ENCODE results near the gene WDR74.

WDR74 gene

DNA sequence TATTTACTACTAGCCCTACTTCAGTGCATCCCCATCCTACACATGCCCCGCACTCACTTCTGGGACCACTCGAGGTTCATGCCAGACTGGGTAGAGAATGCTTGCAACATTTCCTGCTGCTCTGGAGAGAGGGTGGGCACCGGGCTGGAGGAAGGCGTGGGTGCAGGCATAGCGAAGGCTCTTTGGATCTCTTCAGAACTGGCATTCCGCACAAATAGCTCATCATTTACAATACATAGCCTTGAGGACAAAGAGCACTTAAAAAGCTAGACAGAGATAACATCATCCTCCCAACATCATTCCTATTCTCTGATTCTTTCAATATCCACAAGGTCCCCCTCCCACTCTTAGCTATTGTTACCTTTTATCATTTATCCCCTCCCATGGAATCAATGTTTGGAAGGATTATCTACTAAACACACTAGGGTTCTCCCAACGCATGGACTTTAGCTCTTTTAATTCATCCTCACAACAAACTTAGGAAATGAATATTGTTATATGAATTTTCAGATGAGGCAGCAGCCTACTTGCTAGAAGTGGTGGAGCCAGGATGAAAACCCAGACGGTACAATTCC, 45.1 kb downstream of the WDR74 start:
- peaks cover 44 to 84% of the 10 kb centered on the region in 2 donors for H3K36me3 ChIP-seq (ENCODE audit: control insufficient read depth in 1 of 2, insufficient read depth in 2 of 2, low read length in 2 of 2)

DNA sequence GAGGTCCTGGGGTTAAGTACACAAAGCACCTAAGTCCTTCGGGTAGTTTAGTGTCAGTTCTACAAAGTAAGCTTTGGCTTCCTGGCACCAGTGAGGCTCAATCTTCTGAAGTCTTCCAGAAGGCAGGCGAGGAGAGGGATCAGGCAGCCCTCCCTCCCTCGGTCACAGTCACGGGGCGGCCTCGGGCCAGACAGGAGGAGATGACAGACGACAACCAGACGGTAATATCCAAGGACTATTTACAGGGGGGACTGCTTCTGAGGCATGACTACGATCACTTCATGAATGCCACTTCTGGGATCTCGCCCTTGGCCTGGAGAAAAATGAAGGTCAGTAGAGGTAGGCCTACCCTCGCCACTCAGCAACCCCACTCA, 47.2 kb downstream of the WDR74 start:
- Histone ChIP-seq H3K27me3 (ENCODE audit: control insufficient read depth in 1 of 2, insufficient read depth in 2 of 2, low read length in 2 of 2) (no peaks in the 10 kb centered on the region), H3K27ac (ENCODE audit: low read depth, low read length) (peak overlapping the region; percentile 13), H3K9ac (ENCODE audit: low read depth in 1 of 2, low read length in 2 of 2) (peak overlapping the region; percentile 3 to 28), H3K36me3 (ENCODE audit: control insufficient read depth in 1 of 2, insufficient read depth in 2 of 2, low read length in 2 of 2) (peaks cover 36 to 69% of the 10 kb centered on the region in 2 donors), H3K9me3 (ENCODE audit: control insufficient read depth in 1 of 2, low read length in 2 of 2) (no peaks in the 10 kb centered on the region), H3K4me3 (ENCODE audit: low read depth in 1 of 2, low read length in 2 of 2) (peak overlapping the region; percentile 1 to 16), H3K4me1 (ENCODE audit: control insufficient read depth in 1 of 2, insufficient read depth in 2 of 2, low read length in 2 of 2) (peaks cover 23 to 37% of the 10 kb centered on the region in 2 donors)

More for the DNA sequence above, 45.1 kb downstream of the WDR74 start:
- Histone ChIP-seq H3K27me3 (ENCODE audit: control insufficient read depth in 1 of 2, insufficient read depth in 2 of 2, low read length in 2 of 2) (no peaks in the 10 kb centered on the region), H3K9ac (ENCODE audit: low read depth in 1 of 2, low read length in 2 of 2) (no peak overlapping the region), H3K4me3 (ENCODE audit: low read depth in 1 of 2, low read length in 2 of 2) (no peak overlapping the region), H3K4me1 (ENCODE audit: control insufficient read depth in 1 of 2, insufficient read depth in 2 of 2, low read length in 2 of 2) (peaks cover 23 to 25% of the 10 kb centered on the region in 2 donors), H3K27ac (ENCODE audit: low read depth, low read length) (no peak overlapping the region), H3K9me3 (ENCODE audit: control insufficient read depth in 1 of 2, low read length in 2 of 2) (no peaks in the 10 kb centered on the region)

DNA sequence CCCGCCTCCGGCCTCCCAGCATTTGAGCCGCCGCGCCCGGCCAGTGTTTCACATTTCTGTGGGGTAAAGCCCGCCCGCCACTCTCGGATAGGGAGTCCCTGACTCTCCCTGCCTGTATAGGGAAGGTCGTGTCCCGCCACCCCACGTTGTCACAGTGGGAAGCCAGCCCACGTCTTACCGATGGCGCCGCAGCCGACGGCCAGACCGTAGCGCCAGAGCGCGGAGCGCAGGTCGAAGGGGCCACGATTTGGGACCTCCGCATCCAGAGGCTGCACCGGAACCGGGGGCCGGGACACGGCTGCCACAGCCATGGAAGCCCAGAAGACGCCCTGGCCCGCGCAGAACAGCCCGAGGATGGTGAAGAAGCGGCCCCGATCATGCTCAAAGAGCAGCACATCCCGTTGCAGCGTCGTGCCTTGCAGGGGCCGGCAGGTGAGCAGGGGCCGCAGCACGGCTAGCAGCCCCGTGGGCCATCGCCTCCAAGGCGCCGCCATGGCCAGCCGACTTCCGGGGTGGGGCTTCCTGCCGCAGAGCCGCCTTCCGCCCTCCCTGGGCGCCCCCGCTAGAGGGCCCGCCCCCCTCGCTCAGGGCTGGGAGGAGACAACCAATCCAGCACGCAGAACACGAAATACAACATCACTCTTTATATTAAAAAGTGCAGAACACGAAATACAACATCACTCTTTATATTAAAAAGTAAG, 47.7 kb downstream of the WDR74 start, which contains the start of gene TMEM223:
Gene TMEM223, minus strand, starts transcription at position 506 of the 701 bp plus-strand sequence. Its CDS starts 12 bp downstream, at position 494.
- Histone ChIP-seq H3K4me3 (ENCODE audit: low read depth in 1 of 2, low read length in 2 of 2) (peak within 1 kb of the TSS; percentile 88), H3K36me3 (ENCODE audit: control insufficient read depth in 1 of 2, insufficient read depth in 2 of 2, low read length in 2 of 2) (peaks cover 36 to 64% of the 10 kb centered on the region in 2 donors), H3K4me1 (ENCODE audit: control insufficient read depth in 1 of 2, insufficient read depth in 2 of 2, low read length in 2 of 2) (peaks cover 23 to 37% of the 10 kb centered on the region in 2 donors), H3K27ac (ENCODE audit: low read depth, low read length) (peak within 1 kb of the TSS; percentile 64), H3K9me3 (ENCODE audit: control insufficient read depth in 1 of 2, low read length in 2 of 2) (no peaks in the 10 kb centered on the region), H3K27me3 (ENCODE audit: control insufficient read depth in 1 of 2, insufficient read depth in 2 of 2, low read length in 2 of 2) (no peaks in the 10 kb centered on the region), H3K9ac (ENCODE audit: low read depth in 1 of 2, low read length in 2 of 2) (peak within 1 kb of the TSS; percentile 71 to 96)

DNA sequence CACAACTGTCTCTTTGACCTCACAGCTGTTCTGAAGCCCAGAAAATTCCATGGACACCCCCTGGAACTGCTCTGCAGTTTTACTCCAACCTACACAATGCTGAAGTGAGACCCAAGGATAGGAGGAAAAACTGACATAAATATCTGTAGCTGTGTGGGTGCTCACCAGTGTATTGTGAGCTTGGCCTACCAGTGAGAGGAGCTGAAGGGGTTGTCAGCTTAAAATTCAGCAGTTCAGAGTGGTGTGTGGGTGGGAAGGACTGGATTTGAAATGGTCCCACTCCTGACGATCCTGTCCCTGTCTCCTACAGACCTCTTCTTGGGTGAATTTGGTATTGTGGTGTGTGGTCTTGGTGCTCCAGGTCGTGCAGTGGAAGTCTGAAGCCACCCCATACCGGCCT, 49.8 kb downstream of the WDR74 start:
- no peak overlapping the region for H3K9ac ChIP-seq (ENCODE audit: low read depth in 1 of 2, low read length in 2 of 2)
- no peaks in the 10 kb centered on the region for H3K9me3 ChIP-seq (ENCODE audit: control insufficient read depth in 1 of 2, low read length in 2 of 2)
- no peak overlapping the region for H3K27ac ChIP-seq (ENCODE audit: low read depth, low read length)
- H3K27me3 ChIP-seq (ENCODE audit: control insufficient read depth in 1 of 2, insufficient read depth in 2 of 2, low read length in 2 of 2): no peaks in the 10 kb centered on the region
- peaks cover 19 to 43% of the 10 kb centered on the region in 2 donors for H3K36me3 ChIP-seq (ENCODE audit: control insufficient read depth in 1 of 2, insufficient read depth in 2 of 2, low read length in 2 of 2)
- peaks cover 30 to 45% of the 10 kb centered on the region in 2 donors for H3K4me1 ChIP-seq (ENCODE audit: control insufficient read depth in 1 of 2, insufficient read depth in 2 of 2, low read length in 2 of 2)
- no peak overlapping the region for H3K4me3 ChIP-seq (ENCODE audit: low read depth in 1 of 2, low read length in 2 of 2)

DNA sequence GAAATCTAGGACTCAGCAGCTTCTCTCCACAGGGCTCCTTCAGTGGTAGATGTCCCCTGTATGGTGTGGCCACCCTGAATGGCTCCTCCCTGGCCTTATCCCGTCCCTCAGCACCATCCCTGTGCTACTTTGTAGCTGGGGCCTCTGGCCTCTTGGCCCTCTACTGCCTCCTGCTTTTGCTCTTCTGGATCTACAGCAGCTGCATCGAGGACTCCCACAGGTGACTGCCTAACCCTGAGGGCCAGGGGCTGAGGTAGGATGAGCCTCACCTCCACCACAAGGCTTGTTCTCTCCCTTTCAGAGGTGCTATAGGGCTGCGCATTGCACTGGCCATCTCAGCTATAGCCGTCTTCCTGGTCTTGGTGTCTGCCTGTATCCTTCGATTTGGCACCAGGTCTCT, 50.4 kb downstream of the WDR74 start:
- Histone ChIP-seq H3K4me1 (ENCODE audit: control insufficient read depth in 1 of 2, insufficient read depth in 2 of 2, low read length in 2 of 2) (peaks cover 30 to 45% of the 10 kb centered on the region in 2 donors), H3K4me3 (ENCODE audit: low read depth in 1 of 2, low read length in 2 of 2) (no peak overlapping the region), H3K9ac (ENCODE audit: low read depth in 1 of 2, low read length in 2 of 2) (no peak overlapping the region), H3K27me3 (ENCODE audit: control insufficient read depth in 1 of 2, insufficient read depth in 2 of 2, low read length in 2 of 2) (no peaks in the 10 kb centered on the region), H3K36me3 (ENCODE audit: control insufficient read depth in 1 of 2, insufficient read depth in 2 of 2, low read length in 2 of 2) (peaks cover 13 to 37% of the 10 kb centered on the region in 2 donors), H3K9me3 (ENCODE audit: control insufficient read depth in 1 of 2, low read length in 2 of 2) (no peaks in the 10 kb centered on the region), H3K27ac (ENCODE audit: low read depth, low read length) (no peak overlapping the region)

DNA sequence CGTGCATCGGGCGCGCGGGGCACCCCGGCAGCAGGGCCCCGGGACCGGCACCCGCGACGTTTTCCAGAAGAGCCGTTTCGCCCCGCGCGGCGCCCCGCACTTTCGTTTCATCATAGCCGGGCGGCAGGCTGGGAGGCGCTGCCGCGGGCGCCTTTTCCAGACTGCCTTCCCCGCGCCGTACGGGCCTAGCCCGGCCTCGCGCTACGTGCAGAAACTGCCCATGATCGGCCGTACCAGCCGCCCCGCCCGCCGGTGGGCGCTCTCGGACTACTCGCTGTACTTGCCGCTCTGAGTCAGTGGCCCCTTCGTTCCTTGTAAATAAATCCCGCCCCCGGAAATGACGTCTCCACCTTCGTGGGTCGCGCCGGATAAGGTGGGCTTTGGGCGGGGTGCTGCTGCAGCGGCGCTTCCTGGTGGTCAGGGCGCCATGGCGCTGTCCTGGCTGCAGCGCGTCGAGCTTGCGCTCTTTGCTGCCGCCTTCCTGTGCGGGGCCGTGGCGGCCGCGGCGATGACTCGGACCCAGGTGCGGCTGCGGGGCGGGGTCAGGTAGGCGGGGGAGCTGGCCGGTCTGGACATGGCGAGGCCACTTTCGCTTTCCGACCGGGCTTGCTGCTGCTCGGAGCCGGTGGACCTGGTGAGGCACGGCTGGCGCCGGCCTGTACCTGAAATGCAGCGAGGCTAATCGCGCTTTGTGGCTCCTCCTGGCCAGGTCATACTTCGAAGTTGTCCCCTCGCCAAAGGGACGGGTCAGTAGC, 52.2 kb downstream of the WDR74 start, which contains the start of gene TMEM179B:
Gene TMEM179B, plus strand, starts transcription at position 398 of the 755 bp plus-strand sequence. Its CDS starts 30 bp downstream, at position 428.
- Histone ChIP-seq H3K27me3 (ENCODE audit: control insufficient read depth in 1 of 2, insufficient read depth in 2 of 2, low read length in 2 of 2) (no peaks in the 10 kb centered on the region), H3K4me3 (ENCODE audit: low read depth in 1 of 2, low read length in 2 of 2) (peak within 1 kb of the TSS; percentile 77 to 99), H3K36me3 (ENCODE audit: control insufficient read depth in 1 of 2, insufficient read depth in 2 of 2, low read length in 2 of 2) (peaks cover 17 to 30% of the 10 kb centered on the region in 2 donors), H3K9ac (ENCODE audit: low read depth in 1 of 2, low read length in 2 of 2) (peak within 1 kb of the TSS; percentile 74 to 100), H3K4me1 (ENCODE audit: control insufficient read depth in 1 of 2, insufficient read depth in 2 of 2, low read length in 2 of 2) (peaks cover 24 to 41% of the 10 kb centered on the region in 2 donors), H3K27ac (ENCODE audit: low read depth, low read length) (peak within 1 kb of the TSS; percentile 96), H3K9me3 (ENCODE audit: control insufficient read depth in 1 of 2, low read length in 2 of 2) (no peaks in the 10 kb centered on the region)

DNA sequence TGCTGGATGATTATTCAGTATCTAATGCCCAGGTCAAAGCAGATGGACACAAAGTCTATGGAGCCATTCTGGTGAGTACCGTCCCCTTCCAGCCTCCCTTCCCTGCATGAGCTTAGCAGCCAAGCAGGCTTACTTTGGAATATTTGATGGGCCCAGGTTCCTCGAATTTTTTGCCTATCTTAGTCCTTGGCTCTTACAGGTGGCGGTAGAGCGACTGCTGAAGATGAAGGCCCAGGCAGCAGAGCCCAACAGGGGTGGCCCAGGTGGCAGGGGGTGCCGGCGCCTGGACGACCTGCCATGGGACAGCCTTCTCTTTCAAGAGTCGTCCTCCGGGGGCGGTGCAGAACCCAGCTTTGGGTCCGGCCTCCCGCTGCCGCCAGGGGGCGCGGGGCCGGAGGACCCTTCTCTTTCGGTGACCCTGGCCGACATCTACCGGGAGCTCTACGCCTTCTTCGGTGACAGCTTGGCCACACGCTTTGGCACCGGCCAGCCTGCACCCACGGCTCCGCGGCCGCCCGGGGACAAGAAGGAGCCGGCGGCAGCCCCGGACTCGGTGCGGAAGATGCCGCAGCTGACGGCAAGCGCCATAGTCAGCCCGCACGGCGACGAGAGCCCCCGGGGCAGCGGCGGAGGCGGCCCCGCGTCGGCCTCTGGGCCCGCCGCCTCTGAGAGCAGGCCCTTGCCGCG, 52.9 kb downstream of the WDR74 start:
- H3K4me3 ChIP-seq (ENCODE audit: low read depth in 1 of 2, low read length in 2 of 2): peak overlapping the region; percentile 77 to 99
- peak overlapping the region; percentile 96 for H3K27ac ChIP-seq (ENCODE audit: low read depth, low read length)
- no peaks in the 10 kb centered on the region for H3K27me3 ChIP-seq (ENCODE audit: control insufficient read depth in 1 of 2, insufficient read depth in 2 of 2, low read length in 2 of 2)
- H3K36me3 ChIP-seq (ENCODE audit: control insufficient read depth in 1 of 2, insufficient read depth in 2 of 2, low read length in 2 of 2): peaks cover 18 to 32% of the 10 kb centered on the region in 2 donors
- H3K9me3 ChIP-seq (ENCODE audit: control insufficient read depth in 1 of 2, low read length in 2 of 2): no peaks in the 10 kb centered on the region
- peak overlapping the region; percentile 74 to 100 for H3K9ac ChIP-seq (ENCODE audit: low read depth in 1 of 2, low read length in 2 of 2)
- H3K4me1 ChIP-seq (ENCODE audit: control insufficient read depth in 1 of 2, insufficient read depth in 2 of 2, low read length in 2 of 2): peaks cover 22 to 38% of the 10 kb centered on the region in 2 donors

Measured in duodenal mucosa (tissue), 2 donors.